HG02571 (cell line): ENCODE measurements around the gene PLA2G6.
"Not testable (repeated sequence)": the region's sequence is repeated elsewhere in the genome, so short reads cannot be mapped to it uniquely, and the experiment has no call there.

Experiments used
- ATAC-seq: cut with Tn5 transposase; IDR thresholded peaks from one replicate; pipeline ENCODE4 v1.9.1; 2021; ENCODE audit warnings: mild to moderate bottlenecking, moderate library complexity; ENCODE audit not compliant: unreplicated experiment

The PLA2G6 gene

DNA sequence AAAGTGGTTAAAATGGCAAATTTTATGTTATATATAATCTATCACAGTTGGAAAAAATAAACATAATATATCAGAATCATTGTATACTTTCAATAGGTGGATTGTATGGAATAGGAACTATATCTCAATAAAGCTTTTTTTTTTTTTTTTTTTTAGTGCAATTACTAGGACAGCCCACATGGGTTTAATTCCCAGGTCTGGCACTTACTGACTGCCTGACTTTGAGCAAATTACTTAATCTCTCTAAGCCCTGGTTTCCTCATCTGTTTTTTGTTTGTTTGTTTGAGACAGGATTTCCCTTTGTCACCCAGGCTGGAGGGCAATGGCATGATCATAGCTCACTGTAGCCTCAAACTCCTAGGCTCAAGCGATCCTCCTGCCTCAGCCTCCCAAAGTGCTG, 45.0 kb downstream of the PLA2G6 start:
- no peak for ATAC-seq

DNA sequence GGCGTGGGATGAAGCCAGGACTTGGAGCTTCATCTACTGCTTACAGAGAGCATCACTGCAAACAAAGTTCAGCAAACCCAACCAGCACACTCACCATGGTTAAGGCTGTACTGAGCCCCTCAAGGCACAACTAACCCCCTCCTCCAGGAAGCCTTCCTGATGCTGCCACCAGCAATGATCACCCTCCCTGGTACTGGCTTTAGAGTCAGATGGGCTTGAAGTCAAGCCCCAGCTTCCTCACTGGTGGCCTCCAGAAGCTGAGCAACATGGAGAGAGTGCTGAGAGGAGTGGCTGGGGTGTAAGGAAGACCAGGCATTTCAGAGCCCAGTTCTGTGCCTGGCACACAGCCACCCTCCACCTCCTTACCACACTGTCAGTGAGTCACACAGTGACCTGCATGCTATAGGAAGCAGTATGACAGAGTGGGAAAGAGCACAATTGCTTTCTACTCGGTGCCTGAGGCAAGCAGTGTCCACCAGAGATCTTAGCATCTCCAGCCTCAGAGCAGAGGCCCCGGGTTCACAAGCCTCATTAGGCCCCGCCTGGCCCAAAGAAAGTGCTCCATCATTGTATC, 46.4 kb downstream of the PLA2G6 start:
- no peak for ATAC-seq

DNA sequence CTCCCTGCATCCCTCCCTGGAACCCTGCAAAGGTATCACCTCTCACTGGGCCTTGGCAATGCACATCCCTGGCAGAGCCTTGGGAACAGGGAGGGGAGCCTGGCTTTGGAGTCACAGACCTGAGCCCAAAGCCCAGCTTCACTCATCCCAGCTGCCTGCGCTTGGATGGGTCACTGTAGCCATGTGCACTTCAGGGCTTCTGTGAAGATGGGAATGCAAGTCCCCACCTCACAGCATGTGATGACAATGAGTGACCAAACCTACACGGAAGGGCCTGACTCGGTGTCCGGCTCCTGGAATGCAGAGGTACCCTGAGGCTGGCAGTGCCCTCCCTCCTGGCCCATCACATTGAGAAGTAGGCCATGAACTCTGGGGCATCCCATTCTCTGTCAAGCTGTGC, 48.3 kb downstream of the PLA2G6 start:
- no peak for ATAC-seq

DNA sequence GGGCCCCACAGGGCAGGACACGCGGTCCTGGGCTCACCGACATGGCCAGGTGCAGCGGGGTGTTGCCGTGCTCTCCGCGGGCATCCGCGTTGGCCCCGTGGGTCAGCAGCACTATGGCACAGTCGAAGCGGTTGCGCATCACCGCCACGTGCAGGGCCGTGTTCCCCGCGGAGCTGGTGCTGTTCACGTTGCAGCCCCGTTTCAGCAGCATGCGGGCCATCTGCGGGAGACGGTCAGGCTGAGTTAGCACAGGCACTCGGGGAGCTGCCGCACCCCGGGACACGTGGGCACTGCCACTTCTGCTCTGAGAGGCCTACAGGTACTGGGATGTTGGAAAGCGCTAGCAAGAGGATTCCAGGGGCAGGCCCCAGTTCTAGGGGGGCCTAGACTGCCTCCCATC, 48.8 kb downstream of the PLA2G6 start:
- no peak for ATAC-seq

DNA sequence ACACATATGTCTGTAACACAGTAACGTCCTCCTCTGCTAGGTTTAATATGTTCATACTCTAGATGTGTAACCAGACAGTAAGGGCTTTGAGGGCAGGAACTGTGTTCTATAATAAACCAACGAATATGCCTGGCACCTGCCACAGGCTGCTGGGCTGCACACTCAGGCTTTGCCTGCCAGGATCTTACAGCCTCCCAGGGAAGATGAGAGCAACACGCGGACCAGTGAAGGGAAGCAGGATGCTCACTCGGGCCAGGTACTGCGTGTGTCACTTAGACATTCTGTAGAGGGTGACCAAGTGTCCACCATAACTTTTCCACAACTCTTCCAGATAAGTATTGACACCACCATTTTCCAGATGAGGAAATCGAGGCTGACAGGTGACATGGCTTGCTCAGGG, 49.5 kb downstream of the PLA2G6 start:
- no peak for ATAC-seq

DNA sequence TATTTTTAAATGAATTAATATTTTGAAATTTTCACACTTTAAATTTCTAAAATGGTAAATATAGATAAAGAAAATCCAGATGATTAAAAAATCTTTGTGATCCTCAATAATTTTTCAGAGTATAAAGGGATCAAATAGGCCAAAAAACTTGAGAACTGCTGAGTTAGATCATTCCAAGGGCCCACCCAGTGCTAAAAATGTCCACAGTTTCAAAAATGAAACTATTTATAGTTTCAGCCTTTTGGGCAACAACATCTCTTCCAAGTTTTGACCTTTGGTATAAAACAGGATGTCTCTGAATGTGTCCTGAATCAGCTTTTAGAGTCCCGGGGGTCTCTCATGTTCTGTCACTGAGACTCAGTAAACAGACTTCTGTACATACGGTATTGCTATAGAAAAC, 50.2 kb downstream of the PLA2G6 start:
- no peak for ATAC-seq

DNA sequence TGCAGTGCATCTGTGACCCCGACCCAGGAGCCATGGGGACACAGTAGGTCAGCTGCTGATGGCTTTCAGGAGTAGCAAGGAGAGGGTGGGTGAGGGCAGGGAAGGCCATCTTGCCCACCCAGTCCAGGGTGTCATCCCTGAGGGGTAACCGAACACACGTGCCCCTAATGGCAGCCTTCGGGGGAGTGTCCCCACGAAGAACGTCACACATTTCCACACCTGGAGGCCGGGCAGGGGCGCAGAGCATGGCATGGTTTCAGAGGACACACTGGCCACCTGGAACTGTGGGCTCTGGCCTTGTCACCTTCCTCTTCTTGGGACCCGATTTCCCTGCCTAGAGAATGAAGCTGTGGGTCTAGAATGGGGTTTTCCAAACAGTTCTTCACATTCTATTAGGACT, 51.8 kb downstream of the PLA2G6 start:
- ATAC-seq, result no peak

DNA sequence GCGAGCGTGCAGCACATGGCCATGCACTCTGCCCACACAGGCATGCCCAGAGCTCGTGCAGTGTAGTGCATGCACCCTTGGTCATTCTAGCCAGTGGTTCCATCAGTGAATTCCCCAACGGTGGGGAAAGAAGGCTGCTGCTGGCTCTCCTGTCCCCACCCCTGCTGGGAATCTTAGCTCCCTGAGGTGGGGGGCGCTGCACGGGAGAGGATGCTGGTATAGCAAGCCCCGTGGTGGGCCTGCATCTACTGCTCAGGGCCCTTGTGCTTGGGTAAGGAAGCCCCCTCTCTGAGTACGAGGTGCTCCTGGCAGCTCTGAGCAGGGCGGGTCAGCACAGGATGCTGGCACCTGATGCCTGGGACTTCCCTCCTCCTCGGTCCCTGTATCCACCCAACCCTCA, 52.6 kb downstream of the PLA2G6 start:
- no peak for ATAC-seq

DNA sequence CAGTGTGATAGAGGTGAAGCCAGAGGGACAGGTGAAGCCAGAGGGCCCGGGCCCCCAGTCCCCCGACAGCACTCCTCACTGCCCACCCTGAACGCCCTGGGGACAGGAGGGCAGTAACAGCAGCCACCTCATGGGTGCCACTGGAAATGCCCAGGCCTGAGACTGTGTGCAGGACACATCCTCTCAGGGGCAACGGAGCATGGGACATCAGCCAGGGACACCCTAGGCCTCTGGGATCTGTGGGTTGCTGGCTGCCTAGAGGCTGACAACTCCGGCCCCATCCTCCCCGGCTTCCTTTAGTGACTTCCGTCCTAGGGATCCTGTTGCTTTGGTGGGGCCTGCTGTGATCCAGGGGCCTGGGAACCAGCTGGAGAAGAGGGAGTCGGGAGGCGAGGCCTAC, 53.8 kb downstream of the PLA2G6 start:
- no peak for ATAC-seq

DNA sequence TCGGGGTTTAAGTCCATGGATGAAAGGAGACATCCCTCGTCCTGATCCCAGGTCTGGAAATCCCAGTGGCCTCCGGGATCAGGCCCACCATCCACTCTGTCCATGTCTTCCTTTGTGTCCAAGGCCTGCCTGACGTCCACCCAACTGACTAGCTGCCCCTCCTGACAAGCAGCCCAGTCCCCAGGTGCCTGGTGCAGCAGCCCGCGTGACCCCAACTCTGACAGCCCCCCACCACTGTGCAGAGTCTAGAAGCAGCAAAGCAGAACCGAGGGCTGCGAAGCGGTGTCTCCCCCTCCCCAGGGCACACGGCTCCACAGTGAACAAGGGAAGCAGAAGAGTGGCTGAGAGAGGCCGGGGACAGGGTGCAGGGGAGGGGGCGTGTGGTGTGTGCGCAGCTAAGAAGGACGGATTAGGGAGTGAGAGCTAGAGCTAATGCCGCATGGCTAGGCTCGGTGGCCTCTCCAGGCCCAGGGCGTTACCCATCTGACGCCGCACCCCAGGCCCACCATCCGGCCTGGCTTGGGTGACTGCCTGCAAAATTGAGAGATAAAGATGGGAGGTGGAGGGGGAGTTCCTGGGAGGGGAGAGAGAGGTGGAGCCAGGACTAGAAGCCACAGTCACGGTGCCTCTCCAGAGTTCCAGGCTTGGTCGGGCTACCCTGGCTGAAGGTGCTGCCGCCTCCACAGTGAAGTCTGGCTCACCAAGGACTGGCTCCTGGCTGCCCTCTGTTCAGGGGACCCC, 54.5 kb downstream of the PLA2G6 start:
- ATAC-seq, result no peak

DNA sequence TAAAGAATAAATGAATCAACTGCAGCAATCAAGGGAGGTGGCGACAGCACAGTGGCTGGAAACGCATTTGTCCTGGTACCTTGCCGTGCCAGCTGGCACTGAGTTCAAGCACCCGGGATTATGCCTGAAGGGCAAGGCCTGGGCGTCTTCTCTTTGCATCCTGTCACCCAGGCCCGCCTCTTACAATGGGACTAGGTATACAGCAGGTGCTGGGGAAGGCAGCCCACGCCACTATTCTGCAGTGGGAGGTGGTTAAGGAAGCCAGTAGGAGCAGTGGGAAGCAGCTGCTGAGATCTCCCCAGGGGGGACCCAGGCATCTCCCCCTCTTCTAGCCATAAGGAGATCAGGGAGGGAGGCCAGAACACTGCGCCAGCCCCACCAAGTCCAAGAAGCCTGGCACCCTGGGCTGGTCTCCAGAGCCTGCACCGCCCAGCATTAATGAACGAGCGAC, 55.9 kb downstream of the PLA2G6 start:
- no peak for ATAC-seq

DNA sequence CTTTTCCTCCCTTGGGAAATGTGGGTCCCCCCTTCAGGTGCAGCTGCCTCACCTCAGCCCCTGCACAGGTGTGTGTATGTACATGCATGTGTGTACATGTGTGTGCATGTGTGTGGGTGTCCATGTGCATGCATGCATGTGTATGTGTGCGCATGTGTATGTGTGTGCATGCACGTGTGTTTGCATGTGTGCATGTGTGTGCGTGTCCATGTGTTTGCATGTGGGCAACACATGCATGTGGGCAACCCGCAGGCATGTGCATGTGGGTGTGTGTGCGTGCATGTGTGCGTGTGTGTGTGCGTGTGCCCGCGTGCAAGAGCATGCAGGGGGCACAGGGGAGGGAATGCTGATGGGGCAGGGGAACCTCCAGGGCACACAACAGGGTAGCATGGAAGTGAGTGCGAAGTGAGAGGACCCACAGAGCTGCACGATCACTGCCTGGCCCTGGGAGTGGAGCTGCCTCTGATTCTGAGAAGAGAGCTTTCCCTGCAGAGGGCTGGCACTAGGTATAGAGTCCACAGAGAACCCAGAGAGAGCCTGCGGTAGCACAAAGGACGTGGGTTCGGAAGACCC, 56.5 kb downstream of the PLA2G6 start:
- ATAC-seq, result no peak

DNA sequence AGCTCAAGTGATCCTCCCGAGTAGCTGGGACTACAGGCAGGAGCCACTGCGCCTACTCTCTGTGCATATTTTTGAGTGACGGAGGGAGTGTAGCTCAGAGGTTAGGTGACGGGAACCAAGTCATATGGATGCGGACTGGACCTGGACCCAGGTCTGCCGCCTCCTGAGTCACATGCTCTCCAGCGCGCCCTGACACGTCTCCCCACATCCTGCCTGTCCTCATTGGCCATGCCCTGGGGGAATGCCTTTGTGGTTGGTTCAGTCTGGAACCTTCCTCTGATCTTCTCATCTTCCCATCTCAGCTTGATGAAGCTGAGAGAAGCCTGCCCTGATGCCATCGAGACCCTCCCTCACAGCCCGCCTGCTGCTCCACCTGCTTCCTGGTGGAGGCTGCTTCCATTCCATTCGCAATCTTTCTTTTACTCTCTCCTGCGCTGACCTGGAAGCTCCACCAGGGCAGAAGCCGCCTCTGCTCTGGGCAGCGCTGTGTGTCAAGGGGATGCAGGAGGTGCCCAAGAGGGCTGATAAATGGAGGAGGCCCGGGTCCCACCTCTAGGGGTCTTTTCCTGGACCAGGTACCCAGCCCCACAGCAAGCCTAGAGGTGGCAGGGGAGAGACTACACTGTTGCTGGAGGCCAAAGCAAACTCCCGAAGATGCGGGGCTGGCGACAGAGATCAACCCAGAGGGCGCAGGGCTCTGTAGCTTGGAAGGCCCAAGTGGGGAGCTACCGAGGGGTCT, 57.2 kb downstream of the PLA2G6 start:
- ATAC-seq, result no peak

DNA sequence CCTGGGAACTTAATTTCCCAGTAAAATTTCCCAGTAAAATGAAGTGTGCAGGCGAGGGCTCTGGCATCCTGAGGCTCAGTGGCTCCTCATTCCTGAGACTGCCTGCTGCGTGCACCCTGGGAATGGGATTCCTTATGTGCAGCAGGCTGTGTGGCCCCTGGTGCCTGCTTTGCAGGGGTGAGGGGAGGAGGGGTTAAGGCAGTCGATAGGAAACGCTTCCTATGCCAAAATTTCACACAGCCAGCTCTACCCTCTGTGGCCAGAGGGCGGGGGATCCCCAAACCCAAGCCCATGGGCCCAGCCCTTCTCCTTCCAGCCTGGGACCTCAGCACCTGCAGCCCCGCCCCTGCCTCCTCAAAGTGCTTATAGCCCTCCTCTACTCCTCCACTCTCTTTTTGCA, 59.0 kb downstream of the PLA2G6 start:
- no peak for ATAC-seq

DNA sequence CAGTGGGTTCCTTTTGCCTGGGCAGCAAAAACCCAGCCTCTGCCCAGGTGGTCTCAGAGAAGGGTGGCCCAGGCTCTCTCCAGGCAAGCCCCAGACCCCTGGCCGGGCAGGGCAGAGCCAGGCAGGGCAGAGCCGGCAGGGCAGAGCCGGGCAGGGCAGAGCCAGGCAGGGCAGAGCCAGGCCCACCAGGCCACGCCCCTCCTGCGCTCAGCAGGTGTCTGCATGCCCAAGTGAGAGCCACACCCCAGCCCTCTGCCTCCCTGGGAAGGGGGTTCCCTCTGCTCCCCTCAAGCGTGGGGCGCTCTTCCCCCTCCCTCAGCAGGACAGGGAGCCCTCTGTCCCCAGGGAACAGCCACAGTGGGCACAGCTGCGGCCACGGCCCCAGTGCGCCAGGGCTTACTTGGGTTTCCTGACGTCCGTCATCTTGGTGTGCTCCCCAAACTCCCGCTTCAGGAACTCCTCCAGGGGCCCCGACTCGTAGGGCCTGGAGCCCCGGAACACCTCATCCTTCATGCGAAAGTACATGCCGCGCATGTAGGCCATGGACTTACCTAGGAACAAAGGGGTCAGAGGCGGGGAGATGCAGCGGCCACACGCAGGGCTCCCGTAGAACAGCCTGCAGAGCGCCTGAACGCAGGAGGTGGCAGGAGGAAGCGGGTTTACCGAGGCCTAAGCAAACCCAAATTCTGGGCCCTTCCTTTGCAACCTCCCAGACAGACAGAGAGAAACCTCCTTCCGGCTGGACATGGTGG, 61.1 kb downstream of the PLA2G6 start:
- no peak for ATAC-seq

DNA sequence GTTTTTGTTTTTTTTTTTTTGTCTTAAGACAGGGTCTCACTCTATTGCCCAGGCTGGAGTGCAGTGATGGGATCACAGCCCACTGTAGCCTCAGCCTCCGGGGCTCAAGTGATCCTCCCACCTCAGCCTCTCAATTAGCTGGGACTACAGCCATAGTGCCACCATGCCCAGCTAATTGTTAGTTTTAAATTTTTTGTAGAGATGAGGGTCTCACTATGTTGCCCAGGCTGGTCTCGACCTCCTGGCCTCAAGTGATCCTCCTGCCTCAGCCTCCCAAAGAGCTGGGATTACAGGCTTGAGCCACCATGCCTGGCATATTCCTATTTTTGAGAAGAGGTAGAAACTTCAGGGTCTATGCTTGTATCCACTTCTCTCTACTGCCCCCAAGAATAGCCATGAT, 62.9 kb downstream of the PLA2G6 start:
- not testable (repeated sequence) for ATAC-seq

DNA sequence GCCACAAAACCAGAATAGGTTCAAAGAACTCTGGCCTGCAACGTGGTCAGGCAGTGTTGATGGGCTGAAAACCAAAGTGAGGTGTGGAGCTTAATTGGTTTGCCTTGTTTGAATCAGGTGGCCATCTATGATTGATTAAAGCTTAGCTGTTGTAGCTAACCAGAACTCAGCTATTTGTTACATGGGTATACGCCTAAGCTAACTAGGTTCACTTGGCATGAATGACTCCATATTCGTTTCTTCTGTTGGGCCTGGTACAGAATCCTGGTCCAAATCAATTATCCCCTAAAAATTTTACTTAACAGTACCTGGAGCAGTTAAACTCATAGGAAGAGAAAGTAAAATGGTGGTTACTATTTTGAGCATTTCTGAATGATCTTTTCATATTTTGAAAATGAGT, 63.4 kb downstream of the PLA2G6 start:
- ATAC-seq, result no peak

DNA sequence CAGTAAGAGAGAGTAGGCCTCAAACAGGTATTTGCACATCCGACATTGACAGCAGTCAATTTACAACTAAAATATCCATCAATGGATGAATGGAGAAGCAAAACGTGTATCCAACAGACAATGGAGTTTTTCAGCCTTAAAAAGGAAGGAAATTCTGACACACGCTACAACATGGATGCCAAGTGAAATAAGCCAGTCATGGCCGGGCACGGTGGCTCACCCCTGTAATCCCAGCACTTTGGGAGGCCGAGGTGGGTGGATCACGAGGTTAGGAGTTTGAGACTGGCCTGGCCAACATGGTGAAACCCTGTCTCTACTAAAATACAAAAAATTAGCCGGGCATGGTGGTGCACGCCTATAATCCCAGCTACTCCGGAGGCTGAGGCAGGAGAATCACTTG, 64.1 kb downstream of the PLA2G6 start:
- not testable (repeated sequence) for ATAC-seq

DNA sequence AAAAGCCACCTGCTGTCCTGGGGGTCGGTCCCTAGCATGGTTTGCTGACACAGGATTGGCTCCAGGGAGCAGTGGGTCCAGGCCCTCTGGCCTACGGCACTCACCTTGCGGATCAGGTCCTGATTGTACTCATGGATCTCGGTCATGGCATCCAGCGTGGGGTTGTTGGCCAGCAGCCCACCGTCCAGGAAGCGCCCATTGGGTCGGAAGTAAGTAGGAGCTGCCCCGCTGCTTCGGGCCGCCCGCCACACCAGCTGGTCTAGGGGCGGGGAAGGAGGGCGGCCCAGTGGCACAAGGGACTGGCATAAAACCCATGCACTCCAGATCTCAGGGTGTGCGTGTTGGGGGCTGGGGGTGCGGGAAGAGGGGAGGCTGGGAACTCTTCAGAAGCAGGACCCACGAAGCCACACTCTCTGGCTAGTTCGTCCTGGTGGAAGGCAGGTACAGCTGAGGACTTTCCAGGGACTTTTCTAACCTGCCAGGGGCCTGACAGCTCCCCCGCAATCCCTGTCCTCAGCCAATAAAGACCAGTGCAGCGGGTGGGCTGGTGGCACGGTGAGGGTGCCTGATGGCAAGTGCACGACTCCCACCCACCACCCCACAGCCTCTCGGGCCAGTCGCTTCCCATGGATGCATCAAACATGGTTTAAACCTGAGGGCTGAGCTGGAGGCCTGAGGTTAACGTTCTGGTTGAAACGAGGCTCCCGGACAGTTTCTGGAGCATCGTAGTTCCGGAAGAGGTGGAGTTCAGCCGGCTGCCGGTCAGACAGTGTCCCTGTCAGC, 66.0 kb downstream of the PLA2G6 start:
- ATAC-seq, result no peak
